Astrocyte (in vitro differentiated cells and primary cell): Measurements from ENCODE around the gene SLC24A2.

Source experiments
- CTCF ChIP-seq: IDR thresholded peaks from 2 replicates; pipeline ENCODE4 v1.5.1; 2011; ENCODE audit warnings: low read depth, mild to moderate bottlenecking, inconsistent platforms, low read length, moderate library complexity; ENCODE audit not compliant: insufficient read depth
- EZH2 ChIP-seq: IDR thresholded peaks from 2 replicates; pipeline ENCODE4 v1.6.1; 2012; ENCODE audit warnings: mild to moderate bottlenecking, low read length, inconsistent platforms; ENCODE audit not compliant: insufficient read depth

- TF ChIP-seq CTCF (no peak), EZH2 (no peak)
Measured at GRCh38 chr9:19782005-19782404, 6.8 kb downstream of the SLC24A2 start.
